SU-DHL-6 (cell line): ENCODE data around the gene ACLY.

Experiments
- CTCF ChIP-seq: fragments of 200-600 bp; sonication (generic); IDR thresholded peaks from one replicate; pipeline ENCODE4 v1.5.1; 2017; ENCODE audit warnings: antibody characterized with exemption, mild to moderate bottlenecking, low read length, moderate library complexity; ENCODE audit not compliant: insufficient read depth, poor library complexity, severe bottlenecking
- EZH2phosphoT487 ChIP-seq: fragments of 200-600 bp; sonication (generic), shearing (Covaris generic); conservative IDR thresholded peaks from 2 replicates; pipeline ENCODE4 v1.6.1; 2018; ENCODE audit warnings: mild to moderate bottlenecking, antibody characterized with exemption, low read length, moderate library complexity, mixed read lengths

GRCh38 chr17:41870097-41870496 lies 48.7 kb downstream of the ACLY start:
- TF ChIP-seq EZH2phosphoT487 (no peak), CTCF (no peak)
